HL-60 (cell line): Measurements from ENCODE around the gene EGLN1.

Experiments used
- CTCF ChIP-seq: IDR thresholded peaks from one replicate; pipeline ENCODE4 v1.5.1; 2011; ENCODE audit warnings: low read length, control low read depth, inconsistent platforms; ENCODE audit not compliant: insufficient read depth
- GABPA ChIP-seq: IDR thresholded peaks from 2 replicates; pipeline ENCODE4 v1.6.1; 2012; ENCODE audit warnings: low read depth
- POLR2AphosphoS5 ChIP-seq: IDR thresholded peaks from 2 replicates; pipeline ENCODE4 v1.6.1; 2012; ENCODE audit warnings: low read depth

GRCh38 chr1:231392389-231393131 is 29.5 kb downstream of the EGLN1 start:
- TF ChIP-seq CTCF (no peak), POLR2AphosphoS5 (no peak), GABPA (no peak)
